Right ventricle myocardium inferior (tissue), 1 donor: ENCODE results near the gene DNAJB2. TPM values are rescaled to one million over a fixed set of nuclear protein-coding genes. Genes with fewer than 3 reads are reported as not detected.
"Not testable (repeated sequence)": the region's sequence is repeated elsewhere in the genome, so short reads cannot be mapped to it uniquely, and the experiment has no call there.

Experiments
- ATAC-seq: fragments of 200-7000 bp; cut with Tn5 transposase; one replicate; pipeline ENCODE4 v1.9.1; 2020; ENCODE audit warnings: mild to moderate bottlenecking, moderate library complexity
- DNase-seq: peaks from one replicate; pipeline ENCODE4 v3.0.0; 2021; ENCODE audit errors: missing footprints
- intact Hi-C: fragments of 100-400 bp; cut with DNase I; formaldehyde crosslinking; loops from one replicate; pipeline ENCODE4 v1.11.0; 2022
- total RNA-seq: library from RNA; stranded (reverse); fragmentation: NEBNext Ultra II Directional; extraction: Animal tissue kit (Norgen Biotek cat#: 25700); gene quantifications from one replicate; pipeline ENCODE4 v1.2.1, GENCODE V29; 2021
- donor health status: DM: no; HTN: yes; CAD: no; lungs with severe emphysema.

Gene DNAJB2
- total RNA-seq, 1 donor from 2014 or later = 80.4 TPM

- ATAC-seq = peak; percentile 92
- peak; percentile 95 for DNase-seq
- intact Hi-C loops = loop anchor here (2.0 kb wide), 3 partner anchors 23 to 77 kb away; partner anchors contain the start of gene CNPPD1
Measured at GRCh38 chr2:219253753-219254589, 25.2 kb upstream of the DNAJB2 start, which contains the start of gene TUBA4A. TUBA4A (minus strand) TSS chr2:219253918; CDS start chr2:219253858, 60 bp downstream.

- ATAC-seq (peak; percentile 5), DNase-seq (no peak)
- intact Hi-C loops = loop anchor here (2.0 kb wide), 1 partner anchor 22 kb away; no protein-coding TSS in a partner anchor
Measured at GRCh38 chr2:219254590-219255201, 24.5 kb upstream of the DNAJB2 start.

- DNase-seq, intact Hi-C loops, ATAC-seq: not testable (repeated sequence)
Measured at GRCh38 chr2:219258942-219259341, 20.2 kb upstream of the DNAJB2 start.

GRCh38 chr2:219261024-219261855 is 17.9 kb upstream of the DNAJB2 start:
- intact Hi-C loops = no loop called here
- DNase-seq (no peak), ATAC-seq (no peak)

GRCh38 chr2:219266232-219266631 is 12.9 kb upstream of the DNAJB2 start:
- intact Hi-C loops = no loop called here
- DNase-seq (no peak), ATAC-seq (no peak)

- intact Hi-C loops = no loop called here
- DNase-seq (no peak), ATAC-seq (no peak)
Measured at GRCh38 chr2:219266886-219267285, 12.3 kb upstream of the DNAJB2 start.

GRCh38 chr2:219268294-219268693 is 10.9 kb upstream of the DNAJB2 start:
- DNase-seq = no peak
- intact Hi-C loops = no loop called here
- ATAC-seq = no peak

GRCh38 chr2:219269362-219270054 is 9.7 kb upstream of the DNAJB2 start:
- intact Hi-C loops = no loop called here
- ATAC-seq (peak; percentile 49), DNase-seq (no peak)

- ATAC-seq (no peak), DNase-seq (no peak)
- intact Hi-C loops = no loop called here
Measured at GRCh38 chr2:219270055-219270372, 9.2 kb upstream of the DNAJB2 start.

- intact Hi-C loops = no loop called here
- ATAC-seq = no peak
- DNase-seq = no peak
Measured at GRCh38 chr2:219271021-219271420, 8.1 kb upstream of the DNAJB2 start.

- no peak for DNase-seq
- intact Hi-C loops = no loop called here
- no peak for ATAC-seq
Measured at GRCh38 chr2:219272356-219272755, 6.8 kb upstream of the DNAJB2 start.

- ATAC-seq (no peak), DNase-seq (no peak)
- intact Hi-C loops = no loop called here
Measured at GRCh38 chr2:219272995-219273394, 6.2 kb upstream of the DNAJB2 start.

GRCh38 chr2:219273937-219274336 is 5.2 kb upstream of the DNAJB2 start:
- ATAC-seq (no peak), DNase-seq (no peak)
- intact Hi-C loops = no loop called here

- no peak for ATAC-seq
- intact Hi-C loops = no loop called here
- DNase-seq = no peak
Measured at GRCh38 chr2:219274361-219274921, 4.7 kb upstream of the DNAJB2 start.

GRCh38 chr2:219277703-219278654 is 1.2 kb upstream of the DNAJB2 start:
- DNase-seq (peak; percentile 91), ATAC-seq (peak; percentile 15)
- intact Hi-C loops = loop anchor here (2.0 to 5.0 kb wide), 4 partner anchors 23 to 109 kb away; partner anchors contain the start of genes ANKZF1, ATG9A, CNPPD1 and DNPEP

- intact Hi-C loops = loop anchor here (1.0 to 5.0 kb wide), 5 partner anchors 16 to 109 kb away; partner anchors contain the start of genes ANKZF1, ATG9A, CNPPD1 and DNPEP
- ATAC-seq = no peak
- DNase-seq = no peak
Measured at GRCh38 chr2:219278655-219279150, 463 bp upstream of the DNAJB2 start.
